ENCODE results near the gene RTL9. TPM values are rescaled to one million over a fixed set of nuclear protein-coding genes. Genes with fewer than 3 reads are reported as not detected.
"Not testable (repeated sequence)": the region's sequence is repeated elsewhere in the genome, so short reads cannot be mapped to it uniquely, and the experiment has no call there.

The RTL9 gene
- total RNA-seq, 1 donor from 2014 or later: not detected

- intact Hi-C loops (cut with micrococcal nuclease): no loop called here
These were observed 45.7 kb downstream of the RTL9 start for GRCh38 chrX:110404376-110404775.

- intact Hi-C loops (cut with micrococcal nuclease): not testable (repeated sequence)
These were observed 47.6 kb downstream of the RTL9 start for GRCh38 chrX:110406250-110406649.

- intact Hi-C loops (cut with micrococcal nuclease): no loop called here
These were observed 48.2 kb downstream of the RTL9 start for GRCh38 chrX:110406822-110407221.

GRCh38 chrX:110407910-110408545 lies 49.4 kb downstream of the RTL9 start:
- intact Hi-C loops (cut with micrococcal nuclease): loop anchor here (1.0 kb wide), 1 partner anchor 248 kb away; no protein-coding TSS in a partner anchor

Other genes starting within 250 kb of the RTL9 start
- gene AMMECR1, start 40.8 kb upstream of the RTL9 start, total RNA-seq: 9.0 and 9.2 TPM in 2 replicates